GM19099 (cell line): ENCODE results near the gene FILIP1L.

Source experiments
- POLR2A ChIP-seq: IDR thresholded peaks from 3 replicates; pipeline ENCODE4 v1.6.1; 2011; ENCODE audit warnings: low read depth; ENCODE audit not compliant: insufficient read length; ENCODE audit errors: extremely low read depth

The FILIP1L gene

DNA sequence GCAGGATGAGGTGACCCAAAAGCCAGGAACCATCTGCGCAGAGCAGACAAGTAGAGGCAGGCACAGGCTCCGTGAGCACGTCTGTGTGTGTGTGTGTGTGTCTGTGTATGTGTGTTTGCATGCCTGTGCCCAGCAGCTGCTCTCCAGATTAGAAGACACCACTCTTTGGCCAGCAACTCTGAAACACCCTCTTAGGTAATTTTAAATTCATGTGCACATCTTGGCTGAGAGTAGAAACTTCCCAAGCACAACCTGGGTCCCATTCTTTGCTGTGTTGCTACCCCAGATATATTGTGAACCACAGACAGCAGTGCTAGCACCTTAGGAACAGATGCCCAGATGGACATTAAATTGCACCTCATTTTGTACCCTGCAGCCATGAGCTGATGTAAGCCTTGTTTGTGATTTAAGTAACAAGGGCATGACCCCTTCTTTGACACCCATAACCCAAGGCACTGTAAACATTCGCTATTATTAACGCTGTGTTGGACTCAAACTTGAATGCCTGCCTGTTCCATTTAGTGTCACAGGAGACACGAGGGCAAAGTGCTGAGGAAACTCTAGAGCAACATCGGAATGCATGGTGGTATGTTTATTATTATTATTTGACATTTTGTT is at the start of gene FILIP1L:
TSS of gene FILIP1L (minus strand) at position 89 of the 618 bp plus-strand sequence.
- TF ChIP-seq POLR2A = no peak

DNA sequence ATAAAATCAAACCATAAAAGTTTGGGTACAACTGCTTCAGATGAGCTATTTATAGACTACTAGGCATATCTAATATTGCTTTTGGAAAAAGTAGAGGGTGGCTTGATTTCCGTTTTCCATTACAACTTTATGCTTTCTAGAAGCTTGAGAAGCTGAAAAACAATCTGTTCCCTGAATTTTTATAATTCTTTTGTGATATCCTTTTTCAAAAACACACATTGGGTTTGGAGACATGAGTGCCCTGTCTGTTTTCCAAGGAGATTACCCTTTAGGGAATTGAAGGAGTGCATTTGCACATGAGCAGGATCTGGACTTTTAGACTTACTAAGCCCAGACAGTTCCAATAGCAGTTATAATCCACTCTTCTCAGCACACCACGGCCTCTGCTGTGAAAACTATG is 49.5 kb upstream of the FILIP1L start:
- TF ChIP-seq POLR2A = no peak

DNA sequence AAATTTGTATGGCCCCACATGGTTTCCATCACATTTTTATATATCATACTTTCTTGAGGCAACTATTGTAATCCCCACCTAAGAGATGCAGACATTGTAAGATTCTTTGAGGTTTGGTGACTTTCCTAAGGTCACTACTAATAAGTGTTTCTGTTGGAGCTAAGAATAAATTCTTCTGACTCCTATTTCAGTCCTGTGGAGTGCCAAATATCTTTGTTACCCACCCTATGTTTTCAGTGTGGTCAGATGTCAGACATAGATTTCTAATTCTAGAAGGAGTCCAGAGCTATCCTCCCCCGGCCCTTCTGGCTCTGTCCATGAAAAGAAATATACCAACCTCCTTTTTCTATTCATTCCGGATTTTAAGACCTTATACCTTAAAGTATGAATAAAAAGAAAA is 46.2 kb upstream of the FILIP1L start:
- TF ChIP-seq POLR2A = no peak

DNA sequence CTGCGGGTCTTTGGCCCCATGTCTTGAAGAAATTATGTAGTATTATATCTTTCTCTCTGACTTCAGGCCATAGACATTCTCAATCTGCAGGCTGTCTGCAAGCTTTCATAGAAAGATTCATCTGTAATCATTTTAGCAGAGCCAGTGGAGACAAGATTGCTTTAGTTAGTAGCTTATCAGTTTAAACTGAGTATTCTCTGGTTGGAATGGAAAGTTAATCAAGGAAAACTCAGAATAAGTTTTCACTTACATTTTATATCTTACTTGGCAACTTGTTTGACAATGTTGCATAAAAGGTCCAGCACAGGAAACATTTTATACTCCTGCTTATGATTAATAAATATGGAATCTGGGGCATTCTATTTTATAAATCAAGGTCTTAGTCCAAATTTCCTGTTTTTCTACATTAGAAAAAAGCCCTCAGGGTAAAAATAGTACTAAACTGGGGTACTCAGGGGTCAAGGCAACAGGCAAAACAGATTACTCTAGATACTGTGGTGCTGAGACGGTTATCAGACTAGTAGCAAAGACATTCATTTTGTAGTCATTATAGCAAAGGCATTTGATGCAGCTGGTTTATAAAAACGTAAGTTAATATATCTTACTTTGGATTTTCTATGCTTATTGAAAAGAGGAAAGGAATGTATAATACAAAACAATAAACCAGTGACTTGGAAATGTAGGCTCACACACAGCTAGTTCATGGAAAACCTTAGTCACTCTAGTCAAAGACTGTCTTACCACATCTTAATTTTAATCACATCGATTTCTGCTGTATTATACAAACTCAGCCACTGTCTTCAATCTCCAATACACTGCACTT is 45.2 kb upstream of the FILIP1L start:
- no peak for TF ChIP-seq POLR2A

DNA sequence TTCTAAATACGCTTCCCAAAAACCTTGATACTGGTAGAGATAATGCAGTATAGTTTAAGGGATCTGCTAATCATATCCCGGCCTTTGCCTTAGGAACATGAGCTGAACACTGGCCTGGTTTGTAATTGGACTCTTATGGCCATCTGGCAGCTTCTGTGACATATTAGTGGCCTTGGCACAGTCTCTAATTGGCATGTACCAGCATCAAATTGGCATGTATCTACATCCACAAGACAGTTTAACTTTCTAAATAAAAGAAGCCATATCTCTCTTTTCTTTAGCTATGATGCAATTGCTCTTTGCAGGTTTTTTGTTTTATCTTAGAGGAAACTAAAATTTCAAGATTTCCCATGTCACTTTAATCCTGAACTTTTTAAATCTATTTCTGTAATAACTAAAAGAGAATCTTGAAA is 44.6 kb upstream of the FILIP1L start:
- TF ChIP-seq POLR2A = no peak

DNA sequence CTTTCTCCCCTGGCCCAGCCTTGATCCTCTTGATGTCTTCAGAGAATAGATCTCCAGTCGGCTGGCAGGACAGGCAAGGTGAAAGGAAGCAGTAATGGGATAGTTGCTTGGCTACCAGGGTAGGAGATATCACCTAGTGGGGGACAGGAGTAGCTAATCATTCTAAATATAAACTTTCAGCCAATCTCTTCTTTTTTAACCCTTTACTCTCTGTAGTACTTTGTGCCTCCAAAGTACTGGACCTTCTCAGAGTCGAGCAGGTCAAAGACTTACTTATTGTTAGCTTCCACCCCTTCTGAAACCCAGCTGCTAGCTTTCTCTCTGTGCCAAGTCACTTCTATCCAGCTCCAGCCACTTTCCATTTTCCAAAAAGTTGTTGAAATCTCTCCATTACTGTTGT is 43.4 kb upstream of the FILIP1L start:
- no peak for TF ChIP-seq POLR2A

DNA sequence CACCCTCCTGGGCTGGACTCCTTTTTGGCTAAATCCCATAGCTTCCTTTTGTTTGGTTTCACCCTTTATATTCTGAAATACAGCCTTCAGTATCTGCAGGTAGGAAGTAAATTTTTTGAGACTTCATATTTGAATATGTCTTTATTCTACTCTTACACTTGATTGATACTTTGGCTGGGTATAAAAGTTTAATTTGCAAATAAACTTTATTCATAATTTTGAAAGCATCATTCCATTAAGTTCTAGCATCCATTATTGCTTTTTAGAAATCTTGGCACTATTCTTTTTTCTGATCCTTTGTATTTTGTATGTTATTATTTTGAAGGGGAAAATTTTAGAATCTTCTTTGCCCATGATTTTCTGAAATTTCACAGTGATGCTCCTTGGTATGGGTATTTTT is 41.3 kb upstream of the FILIP1L start:
- TF ChIP-seq POLR2A = no peak

DNA sequence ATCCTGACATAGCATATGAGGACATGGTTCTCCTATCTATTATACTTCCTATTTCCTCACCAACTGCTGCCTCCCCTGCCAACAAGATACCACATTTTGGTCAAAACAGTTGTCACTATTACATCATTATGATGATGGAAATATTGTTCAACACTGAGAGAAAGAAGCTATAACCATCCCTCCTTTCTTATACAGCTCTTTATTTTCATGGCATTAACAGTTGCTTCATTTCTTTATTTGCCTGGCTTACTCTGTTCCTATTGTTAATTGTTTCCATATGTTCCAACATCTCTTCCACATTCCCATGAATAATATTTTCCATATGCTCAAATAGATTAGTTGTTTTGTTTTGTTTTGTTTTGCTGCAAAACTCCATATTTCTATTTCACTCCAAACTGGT is 40.8 kb upstream of the FILIP1L start:
- no peak for TF ChIP-seq POLR2A

DNA sequence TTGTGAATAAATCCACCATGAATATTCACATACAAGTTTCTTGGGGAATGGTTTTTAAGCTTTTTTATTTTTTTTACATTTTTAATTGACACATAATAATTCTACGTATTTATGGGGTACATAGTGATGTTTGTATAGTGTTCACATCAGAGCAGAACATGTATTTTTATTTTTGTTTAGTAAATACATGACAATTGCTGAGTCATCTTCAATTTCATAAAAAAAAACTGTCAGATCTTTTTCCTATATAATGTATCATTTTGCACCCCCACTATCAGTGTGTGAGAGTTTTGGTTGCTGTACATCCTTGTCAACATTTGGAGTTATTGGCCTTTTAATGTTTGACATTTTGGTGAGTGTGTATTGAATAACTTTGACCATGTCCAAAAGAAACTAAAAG is 39.9 kb upstream of the FILIP1L start:
- TF ChIP-seq POLR2A = no peak

DNA sequence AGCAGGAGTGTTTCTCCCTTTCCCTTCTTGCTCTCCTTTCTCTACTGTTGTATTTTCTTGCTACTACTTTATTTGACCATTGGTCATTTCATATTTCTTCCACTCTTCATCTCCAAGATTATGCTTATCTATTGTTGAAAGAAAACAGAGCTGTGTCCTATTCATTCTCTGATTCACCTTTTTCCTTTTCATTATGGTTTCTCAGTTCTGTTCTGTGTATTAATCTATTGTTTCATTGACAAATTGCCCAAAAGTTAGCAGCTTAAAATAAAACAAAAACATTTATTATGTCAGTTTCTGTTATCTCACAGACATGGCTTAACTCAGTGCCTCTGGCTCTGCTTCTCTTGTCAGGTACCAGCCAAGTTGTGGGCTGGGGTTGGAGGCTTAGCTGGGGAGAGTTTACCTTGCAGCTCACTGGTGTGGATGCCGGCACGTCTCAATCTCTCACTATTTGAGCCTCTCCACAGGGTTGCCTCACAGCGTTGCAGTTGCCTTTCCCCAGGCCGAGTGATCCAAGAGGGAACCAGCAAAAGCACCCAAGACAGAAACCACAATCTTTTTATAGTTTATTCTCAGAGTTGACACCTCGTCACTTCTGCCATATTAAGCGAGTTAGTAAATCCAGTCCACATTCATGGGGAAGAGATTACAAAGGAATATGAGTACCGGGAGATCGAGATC is 36.9 kb upstream of the FILIP1L start:
- TF ChIP-seq POLR2A = no peak

DNA sequence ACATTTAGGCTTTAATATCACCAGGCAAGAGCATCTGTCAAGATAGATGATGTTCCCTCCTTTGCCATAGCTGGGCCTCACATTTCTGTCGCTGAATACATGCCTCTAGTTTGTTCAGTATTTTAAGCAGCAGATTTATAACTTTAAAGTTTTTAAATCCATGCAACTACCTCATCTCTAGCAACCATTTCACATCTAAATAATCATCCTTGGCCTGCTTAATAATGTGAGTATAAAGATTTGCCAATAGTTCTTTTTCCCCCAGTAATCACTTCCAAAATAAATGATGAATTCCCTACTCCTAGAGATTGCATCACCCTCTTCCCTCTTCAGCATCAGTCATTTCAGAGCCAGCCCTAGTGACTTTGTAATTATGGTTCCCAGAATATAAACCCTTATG is 36.2 kb upstream of the FILIP1L start:
- TF ChIP-seq POLR2A = no peak

DNA sequence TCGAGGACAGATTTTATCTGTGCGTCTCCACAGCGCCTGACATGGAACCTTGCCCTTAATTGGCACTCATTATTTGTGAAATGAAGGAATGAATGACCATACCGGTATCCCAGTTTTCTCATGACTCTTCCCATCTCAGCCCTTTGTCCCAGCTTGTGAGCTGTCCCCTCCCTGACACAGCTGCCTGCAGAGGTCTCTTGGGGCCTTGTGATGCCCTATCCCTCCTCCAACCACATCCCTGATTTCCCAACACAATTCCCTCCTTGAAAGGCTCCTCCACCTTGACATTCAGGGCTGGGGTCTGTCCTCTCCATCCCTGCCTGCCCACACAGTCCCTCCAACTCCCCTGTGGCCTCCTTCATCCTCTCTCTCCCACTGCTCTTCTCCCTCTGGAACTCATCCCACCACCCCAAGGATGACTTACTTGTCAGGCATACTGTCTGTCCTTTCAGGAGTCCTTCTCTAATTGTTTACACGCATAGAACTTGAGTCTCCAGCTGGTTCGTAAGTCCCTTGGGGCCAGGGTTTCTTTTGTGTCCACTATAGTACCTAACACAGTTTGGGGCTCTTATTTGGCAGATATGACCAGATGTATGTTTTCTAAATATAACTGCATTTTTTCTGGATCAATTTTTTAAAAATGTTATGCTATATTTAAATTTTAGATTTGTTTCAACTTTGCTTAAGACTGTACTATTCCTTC is 35.6 kb upstream of the FILIP1L start:
- TF ChIP-seq POLR2A = no peak

DNA sequence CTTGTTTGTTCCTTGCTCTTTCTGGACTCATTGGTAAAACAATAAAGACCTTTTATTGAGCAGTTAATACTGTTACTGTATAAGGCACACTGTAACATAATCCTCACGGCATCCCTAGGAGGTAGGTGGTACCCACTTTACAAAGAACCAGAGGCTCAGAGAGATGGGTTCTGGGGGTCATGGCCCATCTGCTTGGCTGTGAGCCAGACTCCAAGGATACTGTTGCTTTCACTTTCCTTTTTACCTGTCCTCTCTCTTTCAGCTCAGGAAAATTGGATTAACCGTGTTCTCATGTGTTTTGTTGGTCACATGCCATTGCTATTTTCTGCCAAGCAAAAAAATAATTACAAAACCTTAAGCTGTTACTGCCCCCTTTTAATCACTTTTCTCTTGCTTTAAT is 34.8 kb upstream of the FILIP1L start:
- TF ChIP-seq POLR2A = no peak

DNA sequence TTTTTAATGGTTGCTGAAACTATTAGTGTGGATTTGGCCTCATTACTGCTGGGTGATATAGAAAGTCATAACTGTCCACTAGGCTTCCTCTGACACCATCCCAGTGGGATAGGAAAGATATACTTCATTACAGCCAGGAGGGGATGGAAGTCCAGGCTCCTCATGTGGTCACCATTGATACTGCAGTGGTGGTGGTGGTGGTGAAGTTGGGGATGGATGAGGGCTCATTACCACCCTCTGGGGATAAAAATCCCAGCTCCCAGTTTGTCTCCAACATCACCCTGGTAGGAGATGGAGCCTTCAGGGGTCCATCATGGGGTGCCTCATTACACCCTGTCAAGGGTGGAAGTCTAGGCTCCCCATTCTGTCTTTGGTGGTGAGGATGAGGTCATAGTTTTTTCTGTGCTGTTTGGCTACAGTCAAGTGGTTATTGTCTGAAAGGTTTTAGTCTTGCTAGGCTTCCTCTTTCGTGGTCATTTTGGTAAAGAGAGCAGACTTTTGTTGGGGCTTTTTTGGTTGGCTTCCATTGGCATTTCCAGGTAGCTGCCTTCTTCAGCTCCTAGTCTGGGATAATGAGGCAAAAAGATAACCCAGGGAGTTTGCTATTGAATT is 30.1 kb upstream of the FILIP1L start:
- no peak for TF ChIP-seq POLR2A

DNA sequence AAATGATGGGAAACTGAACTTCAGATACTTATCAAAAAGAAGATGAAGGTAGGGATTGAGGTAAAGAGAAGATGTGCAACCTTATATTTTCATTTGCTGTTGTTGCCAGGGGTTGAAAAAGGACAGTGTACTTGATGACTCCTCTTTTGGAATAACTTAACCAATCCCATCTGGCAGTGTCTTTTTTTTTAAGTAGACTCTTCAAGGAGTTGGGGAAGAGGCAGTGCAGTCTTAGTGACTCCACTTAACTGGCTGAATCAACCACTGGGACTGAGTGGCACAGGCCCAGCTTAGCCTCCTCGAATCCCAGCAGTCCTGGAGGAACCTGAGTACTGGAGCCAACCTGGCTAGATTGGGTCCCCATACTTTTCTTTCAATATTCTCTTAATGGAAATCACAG is 27.3 kb upstream of the FILIP1L start:
- no peak for TF ChIP-seq POLR2A
